Keratinocyte (primary cell): ENCODE measurements around the gene ANKRD44. TPM values are rescaled to one million over a fixed set of nuclear protein-coding genes. Genes with fewer than 3 reads are reported as not detected.

ENCODE experiments used
- DNase-seq: peaks from one replicate; pipeline ENCODE4 v3.0.0-alpha.2; 2011; ENCODE audit warnings: low read depth, missing footprints, low spot score
- FAIRE-seq: peaks from 2 replicates; lab custom pipeline; 2011; peaks lifted over from hg19 to GRCh38; lab: Jason Lieb, UNC
- H2AFZ ChIP-seq: 2 replicates; pipeline ENCODE4 v1.6.0; 2012; ENCODE audit warnings: low read length, control low read depth, inconsistent platforms; ENCODE audit not compliant: control insufficient read depth
- H3K27ac ChIP-seq: 2 replicates; pipeline ENCODE4 v1.5.1; 2011; ENCODE audit warnings: low read length; ENCODE audit not compliant: control insufficient read depth, insufficient read depth
- H3K27me3 ChIP-seq: 3 replicates; pipeline ENCODE4 v1.6.0; 2011; ENCODE audit warnings: low read length; ENCODE audit not compliant: control insufficient read depth, insufficient read depth; ENCODE audit errors: extremely low read depth
- H3K36me3 ChIP-seq, 2 experiments: 2 replicates in 1 of 2; 3 replicates in 1 of 2; pipeline ENCODE4 v1.5.1; 2011; ENCODE audit warnings: low read length in 2 of 2, mild to moderate bottlenecking in 1 of 2; ENCODE audit not compliant: control insufficient read depth in 2 of 2, insufficient read depth in 2 of 2; ENCODE audit errors: extremely low read depth in 1 of 2
- H3K4me1 ChIP-seq: 3 replicates; pipeline ENCODE4 v1.5.1; 2011; ENCODE audit warnings: low read length; ENCODE audit not compliant: control insufficient read depth, insufficient read depth; ENCODE audit errors: extremely low read depth
- H3K4me2 ChIP-seq: 3 replicates; pipeline ENCODE4 v1.6.0; 2011; ENCODE audit warnings: low read depth, low read length; ENCODE audit not compliant: control insufficient read depth, insufficient read depth; ENCODE audit errors: extremely low read depth
- H3K4me3 ChIP-seq, 3 experiments: fragments of 200-600 bp in 1 of 3; sonication (generic) in 1 of 3; 2 replicates in 2 of 3; 3 replicates in 1 of 3; pipeline ENCODE4 v1.5.1; 2011 to 2016; ENCODE audit warnings: low read length in 3 of 3, mild to moderate bottlenecking in 3 of 3, control low read depth in 2 of 3, inconsistent platforms in 1 of 3, low read depth in 1 of 3, mixed read lengths in 1 of 3, mixed run types in 1 of 3, moderate library complexity in 1 of 3; ENCODE audit not compliant: control insufficient read depth in 2 of 3, insufficient read depth in 2 of 3; ENCODE audit errors: extremely low read depth in 1 of 3
- H3K79me2 ChIP-seq: 2 replicates; pipeline ENCODE4 v1.6.0; 2012; ENCODE audit warnings: low read length; ENCODE audit not compliant: control insufficient read depth, insufficient read depth
- H3K9ac ChIP-seq: 3 replicates; pipeline ENCODE4 v1.6.0; 2011; ENCODE audit warnings: low read length; ENCODE audit not compliant: control insufficient read depth, insufficient read depth; ENCODE audit errors: extremely low read depth
- H3K9me1 ChIP-seq: 3 replicates; pipeline ENCODE4 v1.6.0; 2011; ENCODE audit warnings: low read length; ENCODE audit not compliant: control insufficient read depth, insufficient read depth; ENCODE audit errors: extremely low read depth
- H3K9me3 ChIP-seq: 2 replicates; pipeline ENCODE4 v1.5.1; 2012; ENCODE audit warnings: low read depth, low read length; ENCODE audit not compliant: control insufficient read depth
- H4K20me1 ChIP-seq: 3 replicates; pipeline ENCODE4 v1.6.0; 2011; ENCODE audit warnings: low read length; ENCODE audit not compliant: control insufficient read depth, insufficient read depth; ENCODE audit errors: extremely low read depth
- EZH2 ChIP-seq: IDR thresholded peaks from one replicate; pipeline ENCODE4 v1.6.1; 2012; ENCODE audit warnings: inconsistent platforms, mild to moderate bottlenecking, low read length, moderate library complexity
- dilution Hi-C: fragments of 300-500 bp; cut with MboI; formaldehyde crosslinking; loops from one replicate; pipeline ENCODE4 v1.7.0; 2020; ENCODE audit warnings: low sequenced_read_pairs; ENCODE audit not compliant: extremely low pct_ligation_motif_present
- polyA plus RNA-seq, 5 experiments: library from polyadenylated mRNA; depleted of rRNA in 3 of 5; stranded (reverse) in 3 of 5; stranded (forward) in 1 of 5; unstranded in 1 of 5; fragments of >200 nt; gene quantifications; 1 replicate in 1 of 5; 2 replicates in 3 of 5; 3 replicates in 1 of 5; pipeline versions ENCODE4 v1.2.1 to v1.2.3, GENCODE V29; 2011 to 2012; ENCODE audit warnings: missing spikeins in 2 of 5, low read depth in 1 of 5, low replicate concordance in 1 of 5
- TF ChIP-seq, protein P1 (sequence below), 3 experiments: IDR thresholded peaks in 1 of 3; conservative IDR thresholded peaks in 1 of 3; optimal IDR thresholded peaks in 1 of 3; 2 replicates in 2 of 3; 3 replicates in 1 of 3; pipeline versions ENCODE3 to v1.5.1; 2011; ENCODE audit warnings: low read length in 3 of 3, mild to moderate bottlenecking in 3 of 3, moderate library complexity in 2 of 3, control low read depth in 1 of 3, inconsistent platforms in 1 of 3; ENCODE audit not compliant: insufficient read depth in 2 of 3; ENCODE audit errors: extremely low read depth in 1 of 3

The ANKRD44 gene
- polyA plus RNA-seq, 1 donor (not counting 4 experiments of a cell fraction or from before 2014, with no cell fraction given) = 0.35 TPM

- Histone ChIP-seq H3K27ac (no peak overlapping the region), H3K9me3 (no peaks in the 10 kb centered on the region), H3K27me3 (no peaks in the 10 kb centered on the region), H2AFZ (no peak overlapping the region), H3K4me3 (no peak overlapping the region), H3K4me2 (no peak overlapping the region), H3K9me1 (no peaks in the 10 kb centered on the region), H3K4me1 (no peaks in the 10 kb centered on the region), H3K36me3 (no peaks in the 10 kb centered on the region), H3K9ac (no peak overlapping the region), H4K20me1 (no peaks in the 10 kb centered on the region), H3K79me2 (no peaks in the 10 kb centered on the region)
- TF ChIP-seq EZH2 = no peak
- TF ChIP-seq, protein P1, sequence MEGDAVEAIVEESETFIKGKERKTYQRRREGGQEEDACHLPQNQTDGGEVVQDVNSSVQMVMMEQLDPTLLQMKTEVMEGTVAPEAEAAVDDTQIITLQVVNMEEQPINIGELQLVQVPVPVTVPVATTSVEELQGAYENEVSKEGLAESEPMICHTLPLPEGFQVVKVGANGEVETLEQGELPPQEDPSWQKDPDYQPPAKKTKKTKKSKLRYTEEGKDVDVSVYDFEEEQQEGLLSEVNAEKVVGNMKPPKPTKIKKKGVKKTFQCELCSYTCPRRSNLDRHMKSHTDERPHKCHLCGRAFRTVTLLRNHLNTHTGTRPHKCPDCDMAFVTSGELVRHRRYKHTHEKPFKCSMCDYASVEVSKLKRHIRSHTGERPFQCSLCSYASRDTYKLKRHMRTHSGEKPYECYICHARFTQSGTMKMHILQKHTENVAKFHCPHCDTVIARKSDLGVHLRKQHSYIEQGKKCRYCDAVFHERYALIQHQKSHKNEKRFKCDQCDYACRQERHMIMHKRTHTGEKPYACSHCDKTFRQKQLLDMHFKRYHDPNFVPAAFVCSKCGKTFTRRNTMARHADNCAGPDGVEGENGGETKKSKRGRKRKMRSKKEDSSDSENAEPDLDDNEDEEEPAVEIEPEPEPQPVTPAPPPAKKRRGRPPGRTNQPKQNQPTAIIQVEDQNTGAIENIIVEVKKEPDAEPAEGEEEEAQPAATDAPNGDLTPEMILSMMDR (optimal IDR thresholded peaks at IDR 0.05 in 1 of 3, IDR thresholded peaks at IDR 0.05 in 1 of 3, conservative IDR thresholded peaks at IDR 0.05 in 1 of 3; ENCODE audit: extremely low read depth in 1 of 3, insufficient read depth in 2 of 3, low read length in 3 of 3) = no peak
- DNase-seq (no peak), FAIRE-seq (no peak)
- dilution Hi-C loops = loop anchor here (25.0 kb wide), 1 partner anchor 186 kb away; no protein-coding TSS in a partner anchor
Measured at GRCh38 chr2:197176522-197176921, 134.1 kb downstream of the ANKRD44 start.

GRCh38 chr2:197174539-197175094, 136.0 kb downstream of the ANKRD44 start:
- DNase-seq = no peak
- Histone ChIP-seq H3K27ac (no peak overlapping the region), H3K27me3 (no peaks in the 10 kb centered on the region), H2AFZ (no peak overlapping the region), H3K9ac (no peak overlapping the region), H4K20me1 (no peaks in the 10 kb centered on the region), H3K4me3 (no peak overlapping the region), H3K4me2 (no peak overlapping the region), H3K4me1 (no peaks in the 10 kb centered on the region), H3K9me3 (no peaks in the 10 kb centered on the region), H3K36me3 (no peaks in the 10 kb centered on the region), H3K9me1 (no peaks in the 10 kb centered on the region), H3K79me2 (no peaks in the 10 kb centered on the region)
- dilution Hi-C loops = loop anchor here (25.0 kb wide), 1 partner anchor 188 kb away; no protein-coding TSS in a partner anchor
- no peak for FAIRE-seq
- TF ChIP-seq, protein P1 (optimal IDR thresholded peaks at IDR 0.05 in 1 of 3, IDR thresholded peaks at IDR 0.05 in 1 of 3, conservative IDR thresholded peaks at IDR 0.05 in 1 of 3; ENCODE audit: extremely low read depth in 1 of 3, insufficient read depth in 2 of 3, low read length in 3 of 3) = no peak
- no peak for TF ChIP-seq EZH2
